HepG2 (cell line): ENCODE results near the gene DPT. TPM values are rescaled to one million over a fixed set of nuclear protein-coding genes. Genes with fewer than 3 reads are reported as not detected.

ENCODE experiments used
- ATM ChIP-seq: fragments of 450-650 bp; IDR thresholded peaks from 2 replicates; pipeline ENCODE4 v1.7.1; 2017; ENCODE audit warnings: mild to moderate bottlenecking, borderline replicate concordance
- EZH2 ChIP-seq: conservative IDR thresholded peaks from 2 replicates; pipeline ENCODE4 v1.6.1; 2012; ENCODE audit warnings: mild to moderate bottlenecking, low read depth, low read length, moderate library complexity
- GABPB1 ChIP-seq: IDR thresholded peaks from 2 replicates; pipeline ENCODE4 v1.6.1; 2016; ENCODE audit warnings: mild to moderate bottlenecking, missing genetic modification reagents, moderate library complexity, missing compliant biosample characterization
- NCOA5 ChIP-seq: sonication (generic); formaldehyde crosslinking; IDR thresholded peaks from 2 replicates; pipeline ENCODE4 v1.4.0; 2020; ENCODE audit warnings: missing genetic modification reagents
- NFE2L2 ChIP-seq: fragments of 150-350 bp; IDR thresholded peaks from 2 replicates; pipeline ENCODE4 v1.6.1; 2014; ENCODE audit warnings: low read length
- POLR2A ChIP-seq, 2 experiments: IDR thresholded peaks; 2 replicates each; pipeline ENCODE4 v1.6.1; 2011; ENCODE audit warnings: low read depth in 2 of 2, low read length in 2 of 2, mild to moderate bottlenecking in 1 of 2, moderate library complexity in 1 of 2; ENCODE audit not compliant: insufficient read depth in 1 of 2
- PRPF4 ChIP-seq: fragments of 200-400 bp; formaldehyde crosslinking; IDR thresholded peaks from 2 replicates; pipeline ENCODE4 v1.6.1; 2016; ENCODE audit warnings: low read length, low read depth; ENCODE audit not compliant: poor library complexity, severe bottlenecking
- RBFOX2 ChIP-seq: fragments of 200-400 bp; formaldehyde crosslinking; IDR thresholded peaks from 2 replicates; pipeline ENCODE4 v1.6.1; 2017; ENCODE audit warnings: low read depth, mild to moderate bottlenecking, low read length
- SPEN ChIP-seq: sonication (generic); formaldehyde crosslinking; IDR thresholded peaks from 2 replicates; pipeline ENCODE4 v1.5.1; 2020; ENCODE audit warnings: low read depth, mild to moderate bottlenecking, missing genetic modification reagents
- TCF7 ChIP-seq: sonication (generic); IDR thresholded peaks from 2 replicates; pipeline ENCODE4 v1.6.1; 2016; ENCODE audit warnings: antibody characterized with exemption, low read depth
- THAP11 ChIP-seq: IDR thresholded peaks from 2 replicates; pipeline ENCODE4 v1.6.1; 2016; ENCODE audit warnings: missing biosample characterization, missing genetic modification reagents
- ZMAT3 ChIP-seq: sonication (generic); formaldehyde crosslinking; conservative IDR thresholded peaks from 2 replicates; pipeline ENCODE4 v1.7.0; 2021; ENCODE audit warnings: missing genetic modification reagents
- ZNF121 ChIP-seq: sonication (generic); formaldehyde crosslinking; IDR thresholded peaks from 2 replicates; pipeline ENCODE4 v1.5.0; 2020; ENCODE audit warnings: mild to moderate bottlenecking, missing genetic modification reagents
- ZNF20 ChIP-seq: sonication (generic); formaldehyde crosslinking; IDR thresholded peaks from 2 replicates; pipeline ENCODE4 v1.4.0; 2020; ENCODE audit warnings: mild to moderate bottlenecking, moderate library complexity, missing genetic modification reagents
- ZNF496 ChIP-seq: sonication (generic); formaldehyde crosslinking; IDR thresholded peaks from 2 replicates; pipeline ENCODE4 v1.8.1; 2023; ENCODE audit warnings: mild to moderate bottlenecking, moderate library complexity, missing genetic modification reagents; ENCODE audit not compliant: insufficient replicate concordance
- ZNF550 ChIP-seq: sonication (generic); formaldehyde crosslinking; IDR thresholded peaks from 2 replicates; pipeline ENCODE4 v1.4.0; 2020; ENCODE audit warnings: mild to moderate bottlenecking, missing genetic modification reagents, borderline replicate concordance
- ZNF782 ChIP-seq: sonication (generic); formaldehyde crosslinking; IDR thresholded peaks from 2 replicates; pipeline ENCODE4 v1.4.0; 2020; ENCODE audit warnings: missing genetic modification reagents, mild to moderate bottlenecking, borderline replicate concordance
- ZNF788 ChIP-seq: sonication (generic); formaldehyde crosslinking; IDR thresholded peaks from 2 replicates; pipeline ENCODE4 v1.5.0; 2020; ENCODE audit warnings: mild to moderate bottlenecking, missing genetic modification reagents, borderline replicate concordance
- ZNF891 ChIP-seq: sonication (generic); formaldehyde crosslinking; IDR thresholded peaks from 2 replicates; pipeline ENCODE4 v1.5.0; 2020; ENCODE audit warnings: mild to moderate bottlenecking, missing genetic modification reagents
- ZSCAN22 ChIP-seq: sonication (generic); formaldehyde crosslinking; IDR thresholded peaks from 2 replicates; pipeline ENCODE4 v1.4.0; 2020; ENCODE audit warnings: mild to moderate bottlenecking, missing genetic modification reagents
- polyA plus RNA-seq, 8 experiments: library from polyadenylated mRNA; depleted of rRNA in 3 of 8; stranded (reverse) in 7 of 8; unstranded in 1 of 8; fragments of >200 nt; fragmentation: Illumina TruSeq in 4 of 8; extraction: Trizol in 4 of 8; gene quantifications; 2 replicates each; pipeline versions ENCODE4 v1.2.1 to v1.2.3, GENCODE V29; 2011 to 2016; ENCODE audit warnings: low read depth in 4 of 8, missing spikeins in 1 of 8, mixed read lengths in 1 of 8; ENCODE audit not compliant: insufficient read depth in 1 of 8
- total RNA-seq, 5 experiments: library from RNA; depleted of rRNA; stranded (reverse); fragments of >200 nt; fragmentation: Illumina TruSeq; extraction: Trizol; gene quantifications; 2 replicates each; pipeline ENCODE4 v1.2.3, GENCODE V29; 2016; ENCODE audit warnings: low read depth in 1 of 5
- TF ChIP-seq, protein P1 (sequence below): sonication (generic); formaldehyde crosslinking; IDR thresholded peaks from 2 replicates; pipeline ENCODE4 v1.8.1; 2023; ENCODE audit warnings: mild to moderate bottlenecking, moderate library complexity, missing genetic modification reagents
- TF ChIP-seq, protein P2 (sequence below): sonication (generic); formaldehyde crosslinking; conservative IDR thresholded peaks from 2 replicates; pipeline ENCODE4 v1.8.0; 2022; ENCODE audit warnings: low read depth, missing genetic modification reagents
- TF ChIP-seq, protein P3 (sequence below): sonication (generic); formaldehyde crosslinking; IDR thresholded peaks from 2 replicates; pipeline ENCODE4 v1.5.1; 2020; ENCODE audit warnings: missing genetic modification reagents, mild to moderate bottlenecking, borderline replicate concordance
- TF ChIP-seq, protein P4 (sequence below): sonication (generic); formaldehyde crosslinking; IDR thresholded peaks from 2 replicates; pipeline ENCODE4 v1.9.0; 2021; ENCODE audit warnings: missing genetic modification reagents, borderline replicate concordance

The DPT gene
- total and polyA plus RNA-seq, 2 of the 13 experiments (the other 11 are each of a cell fraction or from before 2014, with no cell fraction given): 0.04 TPM; not detected in 1

DNA sequence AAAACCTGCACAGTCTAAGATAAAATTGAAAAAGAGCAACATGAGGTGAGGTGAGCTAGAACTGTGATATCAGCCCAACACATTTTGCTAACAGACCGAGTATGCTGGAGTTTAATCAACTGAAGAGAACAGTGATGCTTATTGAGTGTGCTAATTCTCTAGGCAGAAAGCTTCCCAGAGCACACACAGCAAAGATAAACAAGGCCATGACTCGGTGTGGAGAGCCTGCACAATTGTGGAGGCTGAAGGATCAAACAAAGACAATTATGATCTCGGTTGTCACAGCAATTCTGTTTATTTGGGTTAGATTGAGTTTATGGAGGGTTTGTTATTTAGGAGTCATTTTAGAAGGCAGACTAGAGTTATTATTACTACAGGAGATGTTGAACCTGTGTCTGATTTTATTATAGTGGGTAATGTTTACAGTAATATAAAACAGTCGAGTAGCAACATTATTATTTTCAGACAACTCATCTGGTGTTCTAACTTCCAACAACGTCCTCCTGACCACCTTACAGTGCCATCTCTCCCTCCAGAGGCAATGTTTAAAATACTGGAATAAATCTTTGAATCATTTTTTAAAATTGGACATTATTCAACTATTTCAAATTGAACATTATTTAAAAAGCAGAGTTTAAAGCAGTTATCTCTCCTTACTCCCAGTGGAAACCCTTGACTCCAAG is 40.2 kb downstream of the DPT start (continued):
- TF ChIP-seq EZH2 (no peak), ATM (no peak), ZNF20 (CRISPR knock-in tag) (no peak), NCOA5 (CRISPR knock-in tag) (no peak), ZSCAN22 (no peak), ZNF891 (CRISPR knock-in tag) (no peak), ZNF121 (no peak), ZNF550 (no peak), NFE2L2 (no peak), ZNF496 (CRISPR knock-in tag) (no peak), POLR2A (IDR thresholded peaks at IDR 0.05; ENCODE audit: insufficient read depth in 1 of 2, low read depth in 2 of 2, low read length in 2 of 2) (no peak), THAP11 (CRISPR knock-in tag) (peak; percentile 8; the same call in 1 of the 2 replicates), GABPB1 (CRISPR knock-in tag) (no peak), ZMAT3 (CRISPR knock-in tag) (no peak), ZNF788 (CRISPR knock-in tag) (no peak), RBFOX2 (no peak), PRPF4 (no peak), ZNF782 (CRISPR knock-in tag) (no peak), TCF7 (0 out of 2 replicates have a peak, but pooled peaks have one; percentile 7), SPEN (CRISPR knock-in tag) (no peak)
- TF ChIP-seq, protein P1, sequence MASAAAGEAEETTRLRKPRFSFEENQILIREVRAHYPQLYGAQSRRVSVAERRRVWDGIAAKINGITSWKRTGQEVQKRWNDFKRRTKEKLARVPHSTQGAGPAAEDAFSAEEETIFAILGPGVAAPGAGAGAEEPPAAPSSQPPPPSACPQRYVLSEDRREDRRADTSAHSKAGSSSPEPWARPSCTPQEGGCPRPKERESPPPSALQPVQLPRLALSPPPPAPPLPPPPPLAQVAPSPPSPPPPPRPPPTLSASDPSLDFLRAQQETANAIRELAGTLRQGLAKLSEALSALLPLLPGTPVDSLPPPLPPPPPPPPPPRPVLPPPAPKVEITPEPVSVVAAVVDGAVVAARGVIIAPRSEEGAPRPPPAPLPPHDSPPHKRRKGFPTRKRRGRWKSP (CRISPR knock-in tag): 0 out of 2 replicates have a peak, but pooled peaks have one; percentile 32
- TF ChIP-seq, protein P2, sequence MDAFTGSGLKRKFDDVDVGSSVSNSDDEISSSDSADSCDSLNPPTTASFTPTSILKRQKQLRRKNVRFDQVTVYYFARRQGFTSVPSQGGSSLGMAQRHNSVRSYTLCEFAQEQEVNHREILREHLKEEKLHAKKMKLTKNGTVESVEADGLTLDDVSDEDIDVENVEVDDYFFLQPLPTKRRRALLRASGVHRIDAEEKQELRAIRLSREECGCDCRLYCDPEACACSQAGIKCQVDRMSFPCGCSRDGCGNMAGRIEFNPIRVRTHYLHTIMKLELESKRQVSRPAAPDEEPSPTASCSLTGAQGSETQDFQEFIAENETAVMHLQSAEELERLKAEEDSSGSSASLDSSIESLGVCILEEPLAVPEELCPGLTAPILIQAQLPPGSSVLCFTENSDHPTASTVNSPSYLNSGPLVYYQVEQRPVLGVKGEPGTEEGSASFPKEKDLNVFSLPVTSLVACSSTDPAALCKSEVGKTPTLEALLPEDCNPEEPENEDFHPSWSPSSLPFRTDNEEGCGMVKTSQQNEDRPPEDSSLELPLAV (CRISPR knock-in tag): no peak
- TF ChIP-seq, protein P3, sequence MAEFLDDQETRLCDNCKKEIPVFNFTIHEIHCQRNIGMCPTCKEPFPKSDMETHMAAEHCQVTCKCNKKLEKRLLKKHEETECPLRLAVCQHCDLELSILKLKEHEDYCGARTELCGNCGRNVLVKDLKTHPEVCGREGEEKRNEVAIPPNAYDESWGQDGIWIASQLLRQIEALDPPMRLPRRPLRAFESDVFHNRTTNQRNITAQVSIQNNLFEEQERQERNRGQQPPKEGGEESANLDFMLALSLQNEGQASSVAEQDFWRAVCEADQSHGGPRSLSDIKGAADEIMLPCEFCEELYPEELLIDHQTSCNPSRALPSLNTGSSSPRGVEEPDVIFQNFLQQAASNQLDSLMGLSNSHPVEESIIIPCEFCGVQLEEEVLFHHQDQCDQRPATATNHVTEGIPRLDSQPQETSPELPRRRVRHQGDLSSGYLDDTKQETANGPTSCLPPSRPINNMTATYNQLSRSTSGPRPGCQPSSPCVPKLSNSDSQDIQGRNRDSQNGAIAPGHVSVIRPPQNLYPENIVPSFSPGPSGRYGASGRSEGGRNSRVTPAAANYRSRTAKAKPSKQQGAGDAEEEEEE (CRISPR knock-in tag): no peak
- TF ChIP-seq, protein P4, sequence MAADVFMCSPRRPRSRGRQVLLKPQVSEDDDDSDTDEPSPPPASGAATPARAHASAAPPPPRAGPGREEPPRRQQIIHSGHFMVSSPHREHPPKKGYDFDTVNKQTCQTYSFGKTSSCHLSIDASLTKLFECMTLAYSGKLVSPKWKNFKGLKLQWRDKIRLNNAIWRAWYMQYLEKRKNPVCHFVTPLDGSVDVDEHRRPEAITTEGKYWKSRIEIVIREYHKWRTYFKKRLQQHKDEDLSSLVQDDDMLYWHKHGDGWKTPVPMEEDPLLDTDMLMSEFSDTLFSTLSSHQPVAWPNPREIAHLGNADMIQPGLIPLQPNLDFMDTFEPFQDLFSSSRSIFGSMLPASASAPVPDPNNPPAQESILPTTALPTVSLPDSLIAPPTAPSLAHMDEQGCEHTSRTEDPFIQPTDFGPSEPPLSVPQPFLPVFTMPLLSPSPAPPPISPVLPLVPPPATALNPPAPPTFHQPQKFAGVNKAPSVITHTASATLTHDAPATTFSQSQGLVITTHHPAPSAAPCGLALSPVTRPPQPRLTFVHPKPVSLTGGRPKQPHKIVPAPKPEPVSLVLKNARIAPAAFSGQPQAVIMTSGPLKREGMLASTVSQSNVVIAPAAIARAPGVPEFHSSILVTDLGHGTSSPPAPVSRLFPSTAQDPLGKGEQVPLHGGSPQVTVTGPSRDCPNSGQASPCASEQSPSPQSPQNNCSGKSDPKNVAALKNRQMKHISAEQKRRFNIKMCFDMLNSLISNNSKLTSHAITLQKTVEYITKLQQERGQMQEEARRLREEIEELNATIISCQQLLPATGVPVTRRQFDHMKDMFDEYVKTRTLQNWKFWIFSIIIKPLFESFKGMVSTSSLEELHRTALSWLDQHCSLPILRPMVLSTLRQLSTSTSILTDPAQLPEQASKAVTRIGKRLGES (CRISPR knock-in tag): no peak
